Measurements from ENCODE around the gene SEMA3E. TPM values are rescaled to one million over a fixed set of nuclear protein-coding genes. Genes with fewer than 3 reads are reported as not detected.
"Not testable (repeated sequence)": the region's sequence is repeated elsewhere in the genome, so short reads cannot be mapped to it uniquely, and the experiment has no call there.

SEMA3E gene
- total and polyA plus RNA-seq, 7 donors = under 0.01 to 16.3 (median 7.8) TPM

- WGBS, 2 donors = 92 to 93% methylated on average over 2 of the region's 2 CpGs
- intact Hi-C loops (cut with DNase I) = no loop called here
- TF ChIP-seq POLR2AphosphoS5 (IDR thresholded peaks at IDR 0.05) = no peak
- no peak for TF ChIP-seq POLR2A (IDR thresholded peaks at IDR 0.05)
- no peak for TF ChIP-seq CTCF (IDR thresholded peaks at IDR 0.05)
- no peak for TF ChIP-seq EP300 (IDR thresholded peaks at IDR 0.05)
Observed at GRCh38 chr7:83466956-83467355, 182.0 kb downstream of the SEMA3E start.

GRCh38 chr7:83466187-83466923 is 182.6 kb downstream of the SEMA3E start:
- DNase-seq = no peak
- Histone ChIP-seq H3K4me1 (peaks cover 0 to 13% (median 4%) of the 10 kb centered on the region in 4 donors), H3K4me3 (no peak overlapping the region), H3K36me3 (no peaks in the 10 kb centered on the region), H3K27me3 (no peaks in the 10 kb centered on the region), H3K27ac (no peak overlapping the region), H3K9me3 (no peaks in the 10 kb centered on the region)
- intact Hi-C loops (cut with DNase I) = no loop called here
- WGBS, 2 donors = 62 to 74% methylated on average over 4 of the region's 4 CpGs
- TF ChIP-seq POLR2AphosphoS5 (IDR thresholded peaks at IDR 0.05) = no peak
- TF ChIP-seq EP300 (IDR thresholded peaks at IDR 0.05) = no peak
- TF ChIP-seq CTCF (IDR thresholded peaks at IDR 0.05) = no peak

More at GRCh38 chr7:83466956-83467355, 182.0 kb downstream of the SEMA3E start:
- DNase-seq = no peak
- Histone ChIP-seq H3K4me1 (peaks cover 0 to 13% (median 4%) of the 10 kb centered on the region in 4 donors), H3K4me3 (no peak overlapping the region), H3K36me3 (no peaks in the 10 kb centered on the region), H3K9me3 (no peaks in the 10 kb centered on the region), H3K27ac (no peak overlapping the region), H3K27me3 (no peaks in the 10 kb centered on the region)

GRCh38 chr7:83465643-83466042 is 183.3 kb downstream of the SEMA3E start:
- WGBS, 2 donors = 62 to 88% methylated on average over 4 of the region's 4 CpGs

GRCh38 chr7:83461820-83462219 is 187.1 kb downstream of the SEMA3E start:
- H3K4me3 ChIP-seq; intact Hi-C loops (cut with DNase I); H3K4me1 ChIP-seq; H3K27me3 ChIP-seq; DNase-seq; H3K9me3 ChIP-seq; H3K27ac ChIP-seq; H3K36me3 ChIP-seq: not testable (repeated sequence)
- 72 to 87% methylated on average over 15 of the region's 15 CpGs for WGBS, 2 donors

More at GRCh38 chr7:83465643-83466042, 183.3 kb downstream of the SEMA3E start:
- intact Hi-C loops (cut with DNase I) = no loop called here
- no peak for DNase-seq
- H3K4me3 ChIP-seq = no peak overlapping the region
- H3K9me3 ChIP-seq = no peaks in the 10 kb centered on the region
- no peaks in the 10 kb centered on the region for H3K36me3 ChIP-seq
- TF ChIP-seq POLR2AphosphoS5 (IDR thresholded peaks at IDR 0.05) (no peak), CTCF (IDR thresholded peaks at IDR 0.05) (no peak), EP300 (IDR thresholded peaks at IDR 0.05) (no peak), POLR2A (IDR thresholded peaks at IDR 0.05) (no peak)
- peaks cover 0 to 13% (median 4%) of the 10 kb centered on the region in 4 donors for H3K4me1 ChIP-seq
- no peaks in the 10 kb centered on the region for H3K27me3 ChIP-seq
- no peak overlapping the region for H3K27ac ChIP-seq

GRCh38 chr7:83459930-83460653 is 188.8 kb downstream of the SEMA3E start:
- DNase-seq; H3K27me3 ChIP-seq; H3K27ac ChIP-seq; H3K4me3 ChIP-seq; intact Hi-C loops (cut with DNase I); H3K9me3 ChIP-seq; H3K4me1 ChIP-seq; H3K36me3 ChIP-seq: not testable (repeated sequence)
- 56 to 69% methylated on average over 18 of the region's 18 CpGs for WGBS, 2 donors

GRCh38 chr7:83459101-83459929 is 189.6 kb downstream of the SEMA3E start:
- H3K27me3 ChIP-seq; H3K9me3 ChIP-seq; H3K27ac ChIP-seq; H3K4me1 ChIP-seq; DNase-seq; intact Hi-C loops (cut with DNase I); H3K36me3 ChIP-seq; H3K4me3 ChIP-seq: not testable (repeated sequence)
- WGBS, 2 donors = 78 to 79% methylated on average over 6 of the region's 6 CpGs
